GM18907 (cell line): ENCODE data around the gene SMAD5.
A peak's percentile ranks its signal among the peaks of the same experiment; 100 is the strongest.

Experiments
- ATAC-seq: cut with Tn5 transposase; IDR thresholded peaks from one replicate; pipeline ENCODE4 v1.9.1; 2021; ENCODE audit warnings: mild to moderate bottlenecking, moderate library complexity; ENCODE audit not compliant: unreplicated experiment

SMAD5 gene

DNA sequence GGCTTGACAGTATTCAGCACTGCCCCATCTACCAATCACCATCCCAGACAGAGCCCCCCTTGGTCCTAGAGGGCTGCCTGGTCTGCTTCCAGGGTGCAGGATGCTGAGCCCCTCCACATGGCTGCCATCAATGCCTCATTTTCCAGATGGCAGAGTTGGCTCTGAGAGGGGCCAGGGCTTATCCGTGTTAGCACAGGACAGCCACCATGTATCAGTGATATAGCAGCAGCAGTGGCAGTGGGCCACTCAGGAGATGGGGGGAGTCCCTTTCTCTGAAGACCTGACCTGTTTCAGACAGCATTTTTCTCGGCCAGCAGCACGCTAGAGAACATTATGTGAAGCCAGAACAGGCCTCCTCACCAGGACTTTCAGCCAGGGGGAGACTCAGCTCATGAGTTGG lies 61.9 kb downstream of the SMAD5 start:
- ATAC-seq = no peak

- ATAC-seq = no peak
These were observed 63.6 kb downstream of the SMAD5 start for GRCh38 chr5:136195971-136196820.

GRCh38 chr5:136197462-136198142 lies 65.0 kb downstream of the SMAD5 start:
- no peak for ATAC-seq

- ATAC-seq = no peak
These were observed 65.8 kb downstream of the SMAD5 start for GRCh38 chr5:136198453-136198852.

- no peak for ATAC-seq
These were observed 66.8 kb downstream of the SMAD5 start for GRCh38 chr5:136199408-136199807.

GRCh38 chr5:136200130-136200529 lies 67.5 kb downstream of the SMAD5 start:
- ATAC-seq = no peak

- no peak for ATAC-seq
These were observed 68.1 kb downstream of the SMAD5 start for GRCh38 chr5:136200761-136201160.

DNA sequence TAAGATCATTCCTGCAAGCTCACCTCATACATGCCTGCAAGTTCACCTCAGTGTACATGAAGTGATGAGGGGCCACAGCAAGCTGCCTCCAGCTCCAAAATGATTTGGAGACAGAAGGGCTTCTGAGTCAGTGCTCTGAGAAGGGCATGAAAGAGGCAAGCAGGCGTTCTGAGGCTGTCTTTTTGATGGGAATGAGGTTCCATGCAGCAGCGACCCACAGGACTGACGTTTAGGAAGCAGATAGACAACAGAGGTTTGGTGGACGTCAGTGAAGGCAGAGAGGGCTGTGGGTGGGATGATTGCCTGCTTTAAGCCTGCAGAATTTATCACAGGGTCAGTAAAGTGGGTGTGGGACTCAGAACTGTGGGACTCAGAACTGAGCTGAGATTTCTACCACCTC lies 69.2 kb downstream of the SMAD5 start:
- no peak for ATAC-seq

DNA sequence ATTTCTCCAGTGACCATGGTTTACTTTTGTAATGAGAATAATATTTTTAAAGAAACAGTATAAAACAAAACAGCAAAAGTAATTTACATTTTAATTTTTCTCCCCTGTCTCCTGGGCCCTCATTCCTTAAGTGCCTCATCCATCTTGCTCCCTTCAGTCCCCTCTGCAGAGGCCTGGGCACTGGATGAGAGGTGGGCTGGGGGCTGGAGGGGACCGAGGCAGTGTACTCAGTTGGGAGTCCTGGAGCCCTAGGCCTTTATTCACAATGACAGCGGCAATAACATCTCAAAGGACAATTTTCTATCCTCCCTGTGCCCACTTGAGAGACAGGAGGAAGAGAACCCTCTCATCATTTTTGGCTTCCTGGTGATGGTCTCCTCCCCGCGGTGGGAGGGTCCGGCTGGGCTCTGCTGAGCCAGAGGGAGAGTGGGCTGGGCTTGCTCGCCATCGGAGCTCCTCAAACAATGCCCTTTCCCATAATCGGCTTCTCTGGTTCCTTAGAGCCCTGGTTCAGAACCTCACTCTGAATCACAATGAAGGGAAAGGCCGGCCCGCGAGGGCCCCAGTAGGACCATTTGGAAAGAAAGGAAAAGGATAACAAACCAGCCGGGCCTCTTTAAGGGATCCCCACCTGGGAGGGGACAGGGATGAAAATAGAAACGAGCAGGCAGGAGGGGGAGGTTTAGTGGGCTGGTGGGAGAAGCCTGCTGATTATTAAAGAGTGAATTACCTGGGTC lies 70.0 kb downstream of the SMAD5 start:
- no peak for ATAC-seq

GRCh38 chr5:136203303-136203922 lies 70.8 kb downstream of the SMAD5 start:
- ATAC-seq = no peak

DNA sequence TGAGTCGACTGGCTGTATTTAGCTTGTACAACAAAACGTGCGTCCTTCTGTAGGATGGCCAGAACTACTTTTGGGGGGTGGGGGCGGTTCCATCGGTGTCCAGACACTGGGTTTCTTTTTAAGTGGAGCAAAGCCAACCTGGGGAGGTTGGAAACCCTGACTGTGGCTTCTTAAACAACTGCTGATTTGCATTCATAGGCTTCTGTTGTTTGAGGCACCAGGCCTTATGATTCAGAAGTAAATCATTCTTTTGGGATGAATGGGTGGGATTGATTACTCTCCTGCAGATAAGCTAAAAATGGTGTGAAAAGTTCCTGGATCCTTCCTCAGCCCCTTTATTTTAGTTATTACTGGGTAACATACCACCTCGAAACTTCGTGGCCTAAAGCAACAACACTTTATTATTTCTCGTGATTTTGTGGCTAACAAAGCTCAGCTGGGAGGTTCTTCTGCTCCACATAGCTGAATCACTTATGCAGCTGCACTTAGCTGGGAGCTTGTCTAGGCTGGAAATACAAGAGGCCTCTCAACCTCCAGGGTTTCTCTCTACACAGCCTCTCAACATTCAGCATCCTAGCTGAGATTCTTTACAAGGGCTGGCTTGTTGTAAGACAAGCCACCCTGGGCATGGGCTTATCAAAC lies 72.5 kb downstream of the SMAD5 start:
- no peak for ATAC-seq

GRCh38 chr5:136205941-136206340 lies 73.3 kb downstream of the SMAD5 start:
- ATAC-seq = no peak

- ATAC-seq = no peak
These were observed 73.7 kb downstream of the SMAD5 start for GRCh38 chr5:136206361-136206760.

GRCh38 chr5:136207631-136208030 lies 75.0 kb downstream of the SMAD5 start:
- ATAC-seq = no peak

DNA sequence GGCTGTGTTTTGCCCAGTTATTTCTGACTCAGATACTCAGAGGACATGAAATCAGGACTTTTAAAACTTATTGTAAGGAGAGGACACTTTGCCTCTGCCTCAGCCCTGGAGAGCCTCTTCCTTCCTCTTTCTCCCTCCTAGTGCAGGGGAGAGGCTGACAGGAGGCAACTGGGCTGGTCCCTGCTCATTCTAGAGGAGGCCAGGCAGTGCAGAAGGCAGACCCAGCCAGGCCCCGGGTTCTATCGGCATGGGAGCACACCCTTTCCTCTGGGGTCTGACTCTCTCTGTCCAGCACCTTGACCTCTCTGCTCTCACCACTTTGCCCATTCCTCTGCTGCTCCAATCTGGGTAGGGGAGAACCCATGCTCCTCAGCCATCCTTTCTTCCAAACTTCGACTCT lies 76.3 kb downstream of the SMAD5 start:
- ATAC-seq = no peak

- ATAC-seq = no peak
These were observed 76.8 kb downstream of the SMAD5 start for GRCh38 chr5:136209346-136209910.

DNA sequence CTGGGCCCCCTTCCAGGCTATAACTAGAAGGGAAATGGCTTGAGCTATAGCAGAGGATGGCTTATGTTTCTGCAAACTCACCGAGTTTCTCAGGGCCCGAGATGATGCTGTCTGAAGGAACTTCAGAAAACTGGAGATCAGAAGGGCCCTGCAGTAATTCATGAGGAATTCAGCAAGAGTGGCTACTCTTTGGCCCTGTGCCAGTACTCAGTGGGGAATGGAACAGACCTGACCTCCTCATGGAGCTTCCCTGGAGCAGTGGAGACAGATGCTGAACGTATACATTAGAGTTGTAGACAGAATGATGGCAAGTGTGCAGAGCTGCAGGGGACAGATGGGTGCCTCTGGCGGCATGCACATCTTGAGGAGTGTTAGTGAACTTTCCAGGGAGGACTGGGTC lies 77.6 kb downstream of the SMAD5 start:
- no peak for ATAC-seq

- no peak for ATAC-seq
These were observed 78.8 kb downstream of the SMAD5 start for GRCh38 chr5:136211282-136212040.

DNA sequence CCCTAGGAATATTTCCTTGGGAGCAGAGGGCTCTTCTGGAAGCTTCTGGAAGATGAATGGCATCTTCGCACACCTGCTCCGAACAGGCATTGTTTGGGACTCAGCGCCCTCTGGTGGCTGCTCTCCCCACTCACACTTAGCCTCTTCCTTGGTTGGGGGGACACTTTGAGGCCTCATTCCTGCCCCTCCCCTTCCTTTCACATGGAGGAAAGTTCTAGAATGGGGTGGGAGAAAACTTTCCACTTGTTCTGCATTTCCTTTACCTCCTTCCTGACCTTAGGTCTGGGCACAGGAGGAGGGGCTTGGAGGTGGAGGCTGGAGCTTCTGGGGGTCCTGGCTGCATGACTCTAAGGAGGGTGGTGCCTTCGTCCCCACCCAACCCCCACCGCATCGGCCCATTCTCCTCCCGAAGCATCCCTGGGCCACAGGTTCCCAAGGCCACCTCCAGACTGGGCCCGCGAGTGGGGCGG lies 79.6 kb downstream of the SMAD5 start:
- ATAC-seq = peak; percentile 63
